ENCODE results near the gene OOSP3. TPM values are rescaled to one million over a fixed set of nuclear protein-coding genes. Genes with fewer than 3 reads are reported as not detected.

The OOSP3 gene
- total RNA-seq, 1 donor from 2014 or later: not detected

- ATAC-seq (no peak), DNase-seq (no peak)
- intact Hi-C loops (cut with micrococcal nuclease): no loop called here
Observed at GRCh38 chr11:59938132-59938531, 59.5 kb downstream of the OOSP3 start, which contains the start of gene OOSP1. TSS of gene OOSP1 (plus strand) at chr11:59938432. CDS start at chr11:59938455, 23 bp downstream.

- intact Hi-C loops (cut with micrococcal nuclease): no loop called here
- DNase-seq (no peak), ATAC-seq (no peak)
Observed at GRCh38 chr11:59938718-59939117, 60.1 kb downstream of the OOSP3 start.

GRCh38 chr11:59939482-59939881 lies 60.9 kb downstream of the OOSP3 start:
- intact Hi-C loops (cut with micrococcal nuclease): no loop called here
- no peak for ATAC-seq

GRCh38 chr11:59941091-59941490 lies 62.5 kb downstream of the OOSP3 start:
- no peak for ATAC-seq
- intact Hi-C loops (cut with micrococcal nuclease): no loop called here
- DNase-seq: no peak

More at GRCh38 chr11:59939482-59939881, 60.9 kb downstream of the OOSP3 start:
- DNase-seq: no peak

- no peak for DNase-seq
- intact Hi-C loops (cut with micrococcal nuclease): no loop called here
- no peak for ATAC-seq
Observed at GRCh38 chr11:59943997-59944714, 65.6 kb downstream of the OOSP3 start.

- no peak for ATAC-seq
- intact Hi-C loops (cut with micrococcal nuclease): no loop called here
- DNase-seq: no peak
Observed at GRCh38 chr11:59944720-59945119, 66.1 kb downstream of the OOSP3 start.

Other genes starting within 250 kb of the OOSP3 start
- 24.5 TPM for gene PATL1, start 209.7 kb upstream of the OOSP3 start, total RNA-seq
- not detected for gene OR10V1, start 164.9 kb upstream of the OOSP3 start, total RNA-seq
- gene STX3, start 123.4 kb upstream of the OOSP3 start, total RNA-seq: 8.0 TPM
- gene MRPL16, start 68.0 kb upstream of the OOSP3 start, total RNA-seq: 103 TPM
- gene CBLIF, start 33.3 kb upstream of the OOSP3 start, total RNA-seq: not detected
- not detected for gene TCN1, start 12.3 kb upstream of the OOSP3 start, total RNA-seq
- not detected for gene OOSP1, start 59.6 kb downstream of the OOSP3 start, total RNA-seq
- gene OOSP4A, start 85.3 kb downstream of the OOSP3 start, total RNA-seq: not detected
- not detected for gene OOSP4B, start 138.4 kb downstream of the OOSP3 start, total RNA-seq
- not detected for gene OOSP2, start 161.6 kb downstream of the OOSP3 start, total RNA-seq
- gene MS4A3, start 177.9 kb downstream of the OOSP3 start, total RNA-seq: not detected
- 0.42 TPM for gene MS4A2, start 209.9 kb downstream of the OOSP3 start, total RNA-seq